HepG2 (cell line): ENCODE results near the gene AGAP1. TPM values are rescaled to one million over a fixed set of nuclear protein-coding genes. Genes with fewer than 3 reads are reported as not detected.

ENCODE experiments used
- ASH2L ChIP-seq: fragments of 300-600, 200-600 bp; sonication (generic); IDR thresholded peaks from 2 replicates; pipeline ENCODE4 v1.7.0; 2017; ENCODE audit warnings: low read depth, mild to moderate bottlenecking, moderate library complexity, mixed read lengths, low read length; ENCODE audit not compliant: insufficient read length
- CBX5 ChIP-seq: sonication (generic); formaldehyde crosslinking; IDR thresholded peaks from 2 replicates; pipeline ENCODE4 v1.4.0; 2020; ENCODE audit warnings: missing genetic modification reagents, borderline replicate concordance
- HNRNPH1 ChIP-seq: fragments of 200-400 bp; formaldehyde crosslinking; optimal IDR thresholded peaks from 2 replicates; pipeline ENCODE3; 2017; ENCODE audit warnings: mild to moderate bottlenecking, low read depth, low read length
- KLF11 ChIP-seq: IDR thresholded peaks from 2 replicates; pipeline ENCODE4 v1.6.1; 2016; ENCODE audit warnings: missing compliant biosample characterization
- PHF8 ChIP-seq: sonication (generic); formaldehyde crosslinking; IDR thresholded peaks from 2 replicates; pipeline ENCODE4 v1.5.0; 2020; ENCODE audit warnings: missing genetic modification reagents
- PPARG ChIP-seq: conservative IDR thresholded peaks from 2 replicates; pipeline ENCODE4 v1.6.1; 2016; ENCODE audit warnings: missing biosample characterization, missing genetic modification reagents
- TAF1 ChIP-seq: sonication (generic); formaldehyde crosslinking; IDR thresholded peaks from 2 replicates; pipeline ENCODE4 v1.4.0; 2020; ENCODE audit warnings: missing genetic modification reagents
- ZFP41 ChIP-seq: sonication (generic); formaldehyde crosslinking; IDR thresholded peaks from 2 replicates; pipeline ENCODE4 v1.4.0; 2020; ENCODE audit warnings: mild to moderate bottlenecking, missing genetic modification reagents, borderline replicate concordance
- ZNF17 ChIP-seq: sonication (generic); formaldehyde crosslinking; IDR thresholded peaks from 2 replicates; pipeline ENCODE4 v1.5.0; 2020; ENCODE audit warnings: mild to moderate bottlenecking, missing genetic modification reagents
- ZNF256 ChIP-seq: sonication (generic); formaldehyde crosslinking; conservative IDR thresholded peaks from 2 replicates; pipeline ENCODE4 v1.4.0; 2020; ENCODE audit warnings: missing genetic modification reagents
- ZNF446 ChIP-seq: sonication (generic); formaldehyde crosslinking; IDR thresholded peaks from 2 replicates; pipeline ENCODE4 v1.5.0; 2020; ENCODE audit warnings: mild to moderate bottlenecking, missing genetic modification reagents
- ZNF660 ChIP-seq: sonication (generic); formaldehyde crosslinking; IDR thresholded peaks from 2 replicates; pipeline ENCODE4 v1.5.1; 2020; ENCODE audit warnings: mild to moderate bottlenecking, low read depth, missing genetic modification reagents, borderline replicate concordance
- ZNF768 ChIP-seq: sonication (generic); formaldehyde crosslinking; IDR thresholded peaks from 2 replicates; pipeline ENCODE4 v1.4.0; 2020; ENCODE audit warnings: missing genetic modification reagents
- ZNF776 ChIP-seq: sonication (generic); formaldehyde crosslinking; IDR thresholded peaks from 2 replicates; pipeline ENCODE4 v1.4.0; 2020; ENCODE audit warnings: mild to moderate bottlenecking, missing genetic modification reagents
- polyA plus RNA-seq, 8 experiments: library from polyadenylated mRNA; depleted of rRNA in 3 of 8; stranded (reverse) in 7 of 8; unstranded in 1 of 8; fragments of >200 nt; fragmentation: Illumina TruSeq in 4 of 8; extraction: Trizol in 4 of 8; gene quantifications; 2 replicates each; pipeline versions ENCODE4 v1.2.1 to v1.2.3, GENCODE V29; 2011 to 2016; ENCODE audit warnings: low read depth in 4 of 8, missing spikeins in 1 of 8, mixed read lengths in 1 of 8; ENCODE audit not compliant: insufficient read depth in 1 of 8
- total RNA-seq, 5 experiments: library from RNA; depleted of rRNA; stranded (reverse); fragments of >200 nt; fragmentation: Illumina TruSeq; extraction: Trizol; gene quantifications; 2 replicates each; pipeline ENCODE4 v1.2.3, GENCODE V29; 2016; ENCODE audit warnings: low read depth in 1 of 5
- TF ChIP-seq, protein P1 (sequence below): sonication (generic); formaldehyde crosslinking; IDR thresholded peaks from 2 replicates; pipeline ENCODE4 v1.5.1; 2020; ENCODE audit warnings: mild to moderate bottlenecking, missing genetic modification reagents, moderate library complexity
- TF ChIP-seq, protein P2 (sequence below): sonication (generic); formaldehyde crosslinking; IDR thresholded peaks from 2 replicates; pipeline ENCODE4 v1.5.0; 2020; ENCODE audit warnings: mild to moderate bottlenecking, missing genetic modification reagents, borderline replicate concordance
- TF ChIP-seq, protein P3 (sequence below): IDR thresholded peaks from 2 replicates; pipeline ENCODE4 v1.6.1; 2016
- TF ChIP-seq, protein P4 (sequence below): sonication (generic); formaldehyde crosslinking; IDR thresholded peaks from 2 replicates; pipeline ENCODE4 v1.8.0; 2022; ENCODE audit warnings: mild to moderate bottlenecking, missing genetic modification reagents
- TF ChIP-seq, protein P5 (sequence below): sonication (generic); formaldehyde crosslinking; conservative IDR thresholded peaks from 2 replicates; pipeline ENCODE4 v1.8.0; 2022; ENCODE audit warnings: low read depth, missing genetic modification reagents

AGAP1 gene
- total and polyA plus RNA-seq, 2 of the 13 experiments (the other 11 are each of a cell fraction or from before 2014, with no cell fraction given), result 21.2 to 32.7 TPM

DNA sequence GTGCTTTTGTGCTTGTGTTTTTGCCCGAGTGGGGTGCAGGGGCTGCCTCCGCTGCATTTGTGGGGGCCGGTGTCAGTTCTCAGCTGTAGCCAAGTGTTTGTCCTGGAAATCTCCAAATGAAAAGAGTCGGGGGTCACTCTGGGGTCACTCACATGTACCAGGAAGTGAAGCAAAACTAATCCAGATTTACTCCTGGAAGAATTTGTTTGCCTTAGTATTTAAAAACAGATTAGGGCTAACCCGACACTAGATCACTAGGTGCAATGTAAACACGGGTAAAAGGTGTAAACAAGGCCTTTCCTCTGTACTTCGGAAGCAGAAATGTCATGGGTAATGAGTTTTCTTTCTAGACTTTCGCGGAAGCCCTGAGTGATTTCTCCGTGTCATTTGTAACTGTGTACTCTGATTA is 624.0 kb downstream of the AGAP1 start (continued):
- TF ChIP-seq TAF1 (CRISPR knock-in tag) (no peak), CBX5 (CRISPR knock-in tag) (no peak), ZFP41 (no peak), ZNF446 (0 out of 2 replicates have a peak, but pooled peaks have one; percentile 30), ZNF776 (CRISPR knock-in tag) (no peak), ASH2L (peak; percentile 49), ZNF768 (CRISPR knock-in tag) (no peak), ZNF17 (no peak), PPARG (CRISPR knock-in tag) (peak; percentile 93), KLF11 (CRISPR knock-in tag) (peak; percentile 76), HNRNPH1 (no peak), ZNF256 (CRISPR knock-in tag) (no peak), PHF8 (0 out of 2 replicates have a peak, but pooled peaks have one; percentile 27), ZNF660 (CRISPR knock-in tag) (no peak)
- TF ChIP-seq, protein P1, sequence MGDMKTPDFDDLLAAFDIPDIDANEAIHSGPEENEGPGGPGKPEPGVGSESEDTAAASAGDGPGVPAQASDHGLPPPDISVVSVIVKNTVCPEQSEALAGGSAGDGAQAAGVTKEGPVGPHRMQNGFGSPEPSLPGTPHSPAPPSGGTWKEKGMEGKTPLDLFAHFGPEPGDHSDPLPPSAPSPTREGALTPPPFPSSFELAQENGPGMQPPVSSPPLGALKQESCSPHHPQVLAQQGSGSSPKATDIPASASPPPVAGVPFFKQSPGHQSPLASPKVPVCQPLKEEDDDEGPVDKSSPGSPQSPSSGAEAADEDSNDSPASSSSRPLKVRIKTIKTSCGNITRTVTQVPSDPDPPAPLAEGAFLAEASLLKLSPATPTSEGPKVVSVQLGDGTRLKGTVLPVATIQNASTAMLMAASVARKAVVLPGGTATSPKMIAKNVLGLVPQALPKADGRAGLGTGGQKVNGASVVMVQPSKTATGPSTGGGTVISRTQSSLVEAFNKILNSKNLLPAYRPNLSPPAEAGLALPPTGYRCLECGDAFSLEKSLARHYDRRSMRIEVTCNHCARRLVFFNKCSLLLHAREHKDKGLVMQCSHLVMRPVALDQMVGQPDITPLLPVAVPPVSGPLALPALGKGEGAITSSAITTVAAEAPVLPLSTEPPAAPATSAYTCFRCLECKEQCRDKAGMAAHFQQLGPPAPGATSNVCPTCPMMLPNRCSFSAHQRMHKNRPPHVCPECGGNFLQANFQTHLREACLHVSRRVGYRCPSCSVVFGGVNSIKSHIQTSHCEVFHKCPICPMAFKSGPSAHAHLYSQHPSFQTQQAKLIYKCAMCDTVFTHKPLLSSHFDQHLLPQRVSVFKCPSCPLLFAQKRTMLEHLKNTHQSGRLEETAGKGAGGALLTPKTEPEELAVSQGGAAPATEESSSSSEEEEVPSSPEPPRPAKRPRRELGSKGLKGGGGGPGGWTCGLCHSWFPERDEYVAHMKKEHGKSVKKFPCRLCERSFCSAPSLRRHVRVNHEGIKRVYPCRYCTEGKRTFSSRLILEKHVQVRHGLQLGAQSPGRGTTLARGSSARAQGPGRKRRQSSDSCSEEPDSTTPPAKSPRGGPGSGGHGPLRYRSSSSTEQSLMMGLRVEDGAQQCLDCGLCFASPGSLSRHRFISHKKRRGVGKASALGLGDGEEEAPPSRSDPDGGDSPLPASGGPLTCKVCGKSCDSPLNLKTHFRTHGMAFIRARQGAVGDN (CRISPR knock-in tag), result no peak
- TF ChIP-seq, protein P2, sequence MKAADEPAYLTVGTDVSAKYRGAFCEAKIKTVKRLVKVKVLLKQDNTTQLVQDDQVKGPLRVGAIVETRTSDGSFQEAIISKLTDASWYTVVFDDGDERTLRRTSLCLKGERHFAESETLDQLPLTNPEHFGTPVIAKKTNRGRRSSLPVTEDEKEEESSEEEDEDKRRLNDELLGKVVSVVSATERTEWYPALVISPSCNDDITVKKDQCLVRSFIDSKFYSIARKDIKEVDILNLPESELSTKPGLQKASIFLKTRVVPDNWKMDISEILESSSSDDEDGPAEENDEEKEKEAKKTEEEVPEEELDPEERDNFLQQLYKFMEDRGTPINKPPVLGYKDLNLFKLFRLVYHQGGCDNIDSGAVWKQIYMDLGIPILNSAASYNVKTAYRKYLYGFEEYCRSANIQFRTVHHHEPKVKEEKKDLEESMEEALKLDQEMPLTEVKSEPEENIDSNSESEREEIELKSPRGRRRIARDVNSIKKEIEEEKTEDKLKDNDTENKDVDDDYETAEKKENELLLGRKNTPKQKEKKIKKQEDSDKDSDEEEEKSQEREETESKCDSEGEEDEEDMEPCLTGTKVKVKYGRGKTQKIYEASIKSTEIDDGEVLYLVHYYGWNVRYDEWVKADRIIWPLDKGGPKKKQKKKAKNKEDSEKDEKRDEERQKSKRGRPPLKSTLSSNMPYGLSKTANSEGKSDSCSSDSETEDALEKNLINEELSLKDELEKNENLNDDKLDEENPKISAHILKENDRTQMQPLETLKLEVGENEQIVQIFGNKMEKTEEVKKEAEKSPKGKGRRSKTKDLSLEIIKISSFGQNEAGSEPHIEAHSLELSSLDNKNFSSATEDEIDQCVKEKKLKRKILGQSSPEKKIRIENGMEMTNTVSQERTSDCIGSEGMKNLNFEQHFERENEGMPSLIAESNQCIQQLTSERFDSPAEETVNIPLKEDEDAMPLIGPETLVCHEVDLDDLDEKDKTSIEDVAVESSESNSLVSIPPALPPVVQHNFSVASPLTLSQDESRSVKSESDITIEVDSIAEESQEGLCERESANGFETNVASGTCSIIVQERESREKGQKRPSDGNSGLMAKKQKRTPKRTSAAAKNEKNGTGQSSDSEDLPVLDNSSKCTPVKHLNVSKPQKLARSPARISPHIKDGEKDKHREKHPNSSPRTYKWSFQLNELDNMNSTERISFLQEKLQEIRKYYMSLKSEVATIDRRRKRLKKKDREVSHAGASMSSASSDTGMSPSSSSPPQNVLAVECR (CRISPR knock-in tag), result peak; percentile 68; the same call in 1 of the 2 replicates
- TF ChIP-seq, protein P3, sequence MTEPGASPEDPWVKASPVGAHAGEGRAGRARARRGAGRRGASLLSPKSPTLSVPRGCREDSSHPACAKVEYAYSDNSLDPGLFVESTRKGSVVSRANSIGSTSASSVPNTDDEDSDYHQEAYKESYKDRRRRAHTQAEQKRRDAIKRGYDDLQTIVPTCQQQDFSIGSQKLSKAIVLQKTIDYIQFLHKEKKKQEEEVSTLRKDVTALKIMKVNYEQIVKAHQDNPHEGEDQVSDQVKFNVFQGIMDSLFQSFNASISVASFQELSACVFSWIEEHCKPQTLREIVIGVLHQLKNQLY (CRISPR knock-in tag), result peak; percentile 79; the same call in 1 of the 2 replicates
- TF ChIP-seq, protein P4, sequence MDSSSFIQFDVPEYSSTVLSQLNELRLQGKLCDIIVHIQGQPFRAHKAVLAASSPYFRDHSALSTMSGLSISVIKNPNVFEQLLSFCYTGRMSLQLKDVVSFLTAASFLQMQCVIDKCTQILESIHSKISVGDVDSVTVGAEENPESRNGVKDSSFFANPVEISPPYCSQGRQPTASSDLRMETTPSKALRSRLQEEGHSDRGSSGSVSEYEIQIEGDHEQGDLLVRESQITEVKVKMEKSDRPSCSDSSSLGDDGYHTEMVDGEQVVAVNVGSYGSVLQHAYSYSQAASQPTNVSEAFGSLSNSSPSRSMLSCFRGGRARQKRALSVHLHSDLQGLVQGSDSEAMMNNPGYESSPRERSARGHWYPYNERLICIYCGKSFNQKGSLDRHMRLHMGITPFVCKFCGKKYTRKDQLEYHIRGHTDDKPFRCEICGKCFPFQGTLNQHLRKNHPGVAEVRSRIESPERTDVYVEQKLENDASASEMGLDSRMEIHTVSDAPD, result no peak
- TF ChIP-seq, protein P5, sequence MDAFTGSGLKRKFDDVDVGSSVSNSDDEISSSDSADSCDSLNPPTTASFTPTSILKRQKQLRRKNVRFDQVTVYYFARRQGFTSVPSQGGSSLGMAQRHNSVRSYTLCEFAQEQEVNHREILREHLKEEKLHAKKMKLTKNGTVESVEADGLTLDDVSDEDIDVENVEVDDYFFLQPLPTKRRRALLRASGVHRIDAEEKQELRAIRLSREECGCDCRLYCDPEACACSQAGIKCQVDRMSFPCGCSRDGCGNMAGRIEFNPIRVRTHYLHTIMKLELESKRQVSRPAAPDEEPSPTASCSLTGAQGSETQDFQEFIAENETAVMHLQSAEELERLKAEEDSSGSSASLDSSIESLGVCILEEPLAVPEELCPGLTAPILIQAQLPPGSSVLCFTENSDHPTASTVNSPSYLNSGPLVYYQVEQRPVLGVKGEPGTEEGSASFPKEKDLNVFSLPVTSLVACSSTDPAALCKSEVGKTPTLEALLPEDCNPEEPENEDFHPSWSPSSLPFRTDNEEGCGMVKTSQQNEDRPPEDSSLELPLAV (CRISPR knock-in tag), result no peak
